ENCODE data around the gene GALNTL6.

GRCh38 chr4:171846893-171847292, 33.7 kb downstream of the GALNTL6 start:
- TF ChIP-seq EZH2phosphoT487 (IDR thresholded peaks at IDR 0.05; ENCODE audit: insufficient read depth, low read depth), result no peak
- no peak for TF ChIP-seq EZH2 (IDR thresholded peaks at IDR 0.05; ENCODE audit: insufficient read depth, poor library complexity, severe bottlenecking)
